HCT116 (cell line): ENCODE data around the gene CNTNAP2. TPM values are rescaled to one million over a fixed set of nuclear protein-coding genes. Genes with fewer than 3 reads are reported as not detected.

ENCODE experiments used
- ATAC-seq: fragments of 200-7000 bp; cut with Tn5 transposase; 2 replicates; pipeline ENCODE4 v1.9.1; 2020; ENCODE audit warnings: mild to moderate bottlenecking, moderate library complexity
- BruUV-seq: library from RNA; stranded (reverse); fragments of 400-500 nt; replicated peaks from 2 replicates; lab custom pipeline; 2021; lab: Mats Ljungman, UMichigan
- CTCF ChIA-PET: fragments of 300-600 bp; sonication (Branson Sonifier 250); formaldehyde crosslinking; loops from one replicate; lab custom pipeline; 2021; ENCODE audit warnings: antibody characterized with exemption; lab: Charles Lee
- POLR2A ChIA-PET: fragments of 300-600, 350-600 bp; sonication (Branson Sonifier 250); formaldehyde crosslinking; loops from one replicate; lab custom pipeline; 2021; ENCODE audit warnings: antibody characterized with exemption; lab: Charles Lee
- RAD21 ChIA-PET, 2 experiments: fragments of 300-600 bp; sonication (Branson Sonifier 250); formaldehyde crosslinking; loops; one replicate each; lab custom pipeline; 2023; ENCODE audit warnings: low total read pairs in 2 of 2; ENCODE audit not compliant: uncharacterized antibody in 2 of 2, unreplicated experiment in 2 of 2, low non-redundant PET in 1 of 2; lab: Charles Lee
- DNase-seq: peaks from one replicate; pipeline ENCODE4 v3.0.0-alpha.2; 2010; ENCODE audit warnings: low read depth, low spot score
- H2AFZ ChIP-seq: fragments of 200-600 bp; shearing (Covaris generic), sonication (generic); 2 replicates; pipeline ENCODE4 v1.6.1; 2017; ENCODE audit warnings: low read depth, mixed run types, mixed read lengths, antibody characterized with exemption, low read length; ENCODE audit not compliant: poor library complexity, severe bottlenecking
- H3K27ac ChIP-seq: 2 replicates; pipeline ENCODE4 v1.5.1; 2012; ENCODE audit warnings: low read depth, low read length
- H3K27me3 ChIP-seq: fragments of 200-600 bp; sonication (generic); 2 replicates; pipeline ENCODE4 v1.6.1; 2016; ENCODE audit warnings: mixed run types, low read length, mixed read lengths; ENCODE audit not compliant: insufficient read depth
- H3K36me3 ChIP-seq, 2 experiments: fragments of 200-500 bp in 1 of 2; fragments of 200-600 bp in 1 of 2; sonication (Bioruptor generic) in 1 of 2; sonication (generic) in 1 of 2; 2 replicates each; pipeline versions ENCODE4 v1.5.1 to v1.6.1; 2014 to 2016; ENCODE audit warnings: low read length in 2 of 2, inconsistent platforms in 1 of 2, mixed read lengths in 1 of 2, mixed run types in 1 of 2; ENCODE audit not compliant: insufficient read depth in 2 of 2, control insufficient read depth in 1 of 2
- H3K4me1 ChIP-seq, 2 experiments: fragments of 200-600 bp in 1 of 2; sonication (generic) in 1 of 2; 2 replicates each; pipeline versions ENCODE4 v1.5.1 to v1.6.1; 2012 to 2017; ENCODE audit warnings: low read length in 2 of 2, inconsistent platforms in 1 of 2, mild to moderate bottlenecking in 1 of 2, mixed read lengths in 1 of 2, mixed run types in 1 of 2, moderate library complexity in 1 of 2; ENCODE audit not compliant: insufficient read depth in 2 of 2, control insufficient read depth in 1 of 2
- H3K4me2 ChIP-seq: fragments of 200-600 bp; sonication (generic); 2 replicates; pipeline ENCODE4 v1.6.1; 2017; ENCODE audit warnings: mixed run types, low read length, mixed read lengths
- H3K4me3 ChIP-seq, 2 experiments: fragments of 200-600 bp in 1 of 2; sonication (generic) in 1 of 2; replicated peaks in 1 of 2; 2 replicates each; pipeline ENCODE4 v1.5.1; 2011 to 2016; ENCODE audit warnings: low read length in 2 of 2, control low read depth in 1 of 2, low read depth in 1 of 2, mild to moderate bottlenecking in 1 of 2, mixed read lengths in 1 of 2, mixed run types in 1 of 2
- H3K79me2 ChIP-seq: fragments of 200-600 bp; sonication (generic); 2 replicates; pipeline ENCODE4 v1.6.1; 2017; ENCODE audit warnings: mild to moderate bottlenecking, mixed run types, low read length, moderate library complexity, mixed read lengths; ENCODE audit not compliant: insufficient read depth
- H3K9ac ChIP-seq: fragments of 200-600 bp; sonication (generic); 2 replicates; pipeline ENCODE4 v1.6.1; 2016; ENCODE audit warnings: low read length, mixed read lengths
- H3K9me2 ChIP-seq: fragments of 200-600 bp; sonication (generic), shearing (Covaris generic); 2 replicates; pipeline ENCODE4 v1.6.1; 2017; ENCODE audit warnings: mixed run types, mild to moderate bottlenecking, moderate library complexity; ENCODE audit not compliant: insufficient read depth
- H3K9me3 ChIP-seq, 2 experiments: fragments of 200-500 bp in 1 of 2; fragments of 200-600 bp in 1 of 2; sonication (Bioruptor generic) in 1 of 2; sonication (generic) in 1 of 2; 2 replicates each; pipeline ENCODE4 v1.6.1; 2014 to 2017; ENCODE audit warnings: low read length in 2 of 2, mixed read lengths in 2 of 2, inconsistent platforms in 1 of 2, low read depth in 1 of 2, mild to moderate bottlenecking in 1 of 2, mixed run types in 1 of 2, moderate library complexity in 1 of 2; ENCODE audit not compliant: control insufficient read depth in 1 of 2, insufficient read depth in 1 of 2
- H4K20me1 ChIP-seq: fragments of 200-600 bp; sonication (generic), shearing (Covaris generic); 2 replicates; pipeline ENCODE4 v1.6.1; 2017; ENCODE audit warnings: mixed run types, mild to moderate bottlenecking, moderate library complexity; ENCODE audit not compliant: insufficient read depth
- ATF3 ChIP-seq: IDR thresholded peaks from 2 replicates; pipeline ENCODE4 v1.6.1; 2012
- CBX3 ChIP-seq: IDR thresholded peaks from 2 replicates; pipeline ENCODE4 v1.6.1; 2012; ENCODE audit warnings: low read depth
- CEBPB ChIP-seq: IDR thresholded peaks from 2 replicates; pipeline ENCODE4 v1.6.1; 2012; ENCODE audit warnings: low read depth
- ELF1 ChIP-seq: IDR thresholded peaks from 2 replicates; pipeline ENCODE4 v1.6.1; 2012; ENCODE audit warnings: low read depth, borderline replicate concordance
- EZH2 ChIP-seq: fragments of 200-600 bp; sonication (generic); IDR thresholded peaks from 2 replicates; pipeline ENCODE4 v1.6.1; 2017; ENCODE audit warnings: antibody characterized with exemption, mixed run types
- FOSL1 ChIP-seq: IDR thresholded peaks from 2 replicates; pipeline ENCODE4 v1.6.1; 2012; ENCODE audit warnings: low read depth
- RAD21 ChIP-seq: IDR thresholded peaks from 2 replicates; pipeline ENCODE4 v1.6.1; 2012; ENCODE audit warnings: low read depth, mild to moderate bottlenecking
- SIN3A ChIP-seq: IDR thresholded peaks from 2 replicates; pipeline ENCODE4 v1.6.1; 2012; ENCODE audit warnings: low read depth
- TCF7L2 ChIP-seq: IDR thresholded peaks from 2 replicates; pipeline ENCODE4 v1.7.0; 2011; ENCODE audit warnings: borderline replicate concordance, inconsistent platforms; ENCODE audit not compliant: insufficient read depth, insufficient read length; ENCODE audit errors: extremely low read depth
- YY1 ChIP-seq: IDR thresholded peaks from 2 replicates; pipeline ENCODE4 v1.6.1; 2011; ENCODE audit warnings: low read length, low read depth, moderate library complexity, mild to moderate bottlenecking; ENCODE audit not compliant: insufficient replicate concordance; ENCODE audit errors: extremely low read depth
- ZFX ChIP-seq: fragments of 450-650 bp; IDR thresholded peaks from 2 replicates; pipeline ENCODE4 v1.6.1; 2017
- intact Hi-C: fragments of 100-400 bp; cut with micrococcal nuclease; formaldehyde crosslinking; loops from 2 replicates; pipeline ENCODE4 v1.10.0; 2022
- total RNA-seq: library from RNA; stranded (reverse); gene quantifications from one replicate; pipeline ENCODE4 v1.2.1, GENCODE V29; 2021; ENCODE audit not compliant: unreplicated experiment
- TF ChIP-seq, protein P1 (sequence below), 3 experiments: fragments of 200-600 bp in 1 of 3; sonication (generic) in 1 of 3; IDR thresholded peaks in 2 of 3; conservative IDR thresholded peaks in 1 of 3; 2 replicates each; pipeline ENCODE4 v1.5.1; 2012 to 2017; ENCODE audit warnings: low read depth in 2 of 3, low read length in 2 of 3, antibody characterized with exemption in 1 of 3, borderline replicate concordance in 1 of 3, control low read depth in 1 of 3, mild to moderate bottlenecking in 1 of 3, mixed read lengths in 1 of 3, mixed run types in 1 of 3, moderate library complexity in 1 of 3; ENCODE audit not compliant: insufficient read depth in 1 of 3
- TF ChIP-seq, protein P2 (sequence below): IDR thresholded peaks from 2 replicates; pipeline ENCODE4 v1.6.1; 2011; ENCODE audit warnings: mild to moderate bottlenecking, low read length, moderate library complexity; ENCODE audit not compliant: insufficient replicate concordance; ENCODE audit errors: extremely low read depth

Gene CNTNAP2
- total RNA-seq, 1 experiment from 2014 or later, result 0.37 TPM

- no peaks in the 10 kb centered on the region for H3K36me3 ChIP-seq
- intact Hi-C loops, result loop anchor here (5.0 kb wide), 1 partner anchor 232 kb away; no protein-coding TSS in a partner anchor
- no peaks in the 10 kb centered on the region; a peak in 1 of 4 replicates for H3K9me3 ChIP-seq
- TF ChIP-seq, protein P1, sequence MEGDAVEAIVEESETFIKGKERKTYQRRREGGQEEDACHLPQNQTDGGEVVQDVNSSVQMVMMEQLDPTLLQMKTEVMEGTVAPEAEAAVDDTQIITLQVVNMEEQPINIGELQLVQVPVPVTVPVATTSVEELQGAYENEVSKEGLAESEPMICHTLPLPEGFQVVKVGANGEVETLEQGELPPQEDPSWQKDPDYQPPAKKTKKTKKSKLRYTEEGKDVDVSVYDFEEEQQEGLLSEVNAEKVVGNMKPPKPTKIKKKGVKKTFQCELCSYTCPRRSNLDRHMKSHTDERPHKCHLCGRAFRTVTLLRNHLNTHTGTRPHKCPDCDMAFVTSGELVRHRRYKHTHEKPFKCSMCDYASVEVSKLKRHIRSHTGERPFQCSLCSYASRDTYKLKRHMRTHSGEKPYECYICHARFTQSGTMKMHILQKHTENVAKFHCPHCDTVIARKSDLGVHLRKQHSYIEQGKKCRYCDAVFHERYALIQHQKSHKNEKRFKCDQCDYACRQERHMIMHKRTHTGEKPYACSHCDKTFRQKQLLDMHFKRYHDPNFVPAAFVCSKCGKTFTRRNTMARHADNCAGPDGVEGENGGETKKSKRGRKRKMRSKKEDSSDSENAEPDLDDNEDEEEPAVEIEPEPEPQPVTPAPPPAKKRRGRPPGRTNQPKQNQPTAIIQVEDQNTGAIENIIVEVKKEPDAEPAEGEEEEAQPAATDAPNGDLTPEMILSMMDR (IDR thresholded peaks at IDR 0.05 in 2 of 3, conservative IDR thresholded peaks at IDR 0.05 in 1 of 3; ENCODE audit: borderline replicate concordance in 1 of 3, insufficient read depth in 1 of 3, low read depth in 2 of 3, low read length in 2 of 3), result peak in 1 of 3 experiments; percentile 41; a peak in 2 of 6 replicates
- TF ChIP-seq TCF7L2 (no peak), ZFX (no peak), RAD21 (peak; percentile 27; the same call in 1 of the 2 replicates), CEBPB (no peak)
- TF ChIP-seq, all 23 proteins: peak for 2
- RAD21 ChIA-PET, result no interaction called here
- CTCF ChIA-PET, result interaction anchor here (0.5 to 1.6 kb wide), 3 partner anchors 9 to 1086 kb away, joined by 3 to 6 read pairs (median 4); no protein-coding TSS in a partner anchor
- no TSS peak for BruUV-seq
- H3K27me3 ChIP-seq, result no peaks in the 10 kb centered on the region
- H3K9me2 ChIP-seq, result no peaks in the 10 kb centered on the region
- POLR2A ChIA-PET, result no interaction called here
- H3K4me3 ChIP-seq, result no peak overlapping the region
- no peaks in the 10 kb centered on the region for H3K79me2 ChIP-seq
- H2AFZ ChIP-seq, result no peak overlapping the region
- no peak overlapping the region for H3K4me2 ChIP-seq
- no peak for DNase-seq
- no peaks in the 10 kb centered on the region for H4K20me1 ChIP-seq
- no peaks in the 10 kb centered on the region for H3K4me1 ChIP-seq
- H3K27ac ChIP-seq, result no peak overlapping the region
- no peak overlapping the region for H3K9ac ChIP-seq
- no peak for ATAC-seq
These were observed 2138.7 kb downstream of the CNTNAP2 start for GRCh38 chr7:148255333-148255732.

DNA sequence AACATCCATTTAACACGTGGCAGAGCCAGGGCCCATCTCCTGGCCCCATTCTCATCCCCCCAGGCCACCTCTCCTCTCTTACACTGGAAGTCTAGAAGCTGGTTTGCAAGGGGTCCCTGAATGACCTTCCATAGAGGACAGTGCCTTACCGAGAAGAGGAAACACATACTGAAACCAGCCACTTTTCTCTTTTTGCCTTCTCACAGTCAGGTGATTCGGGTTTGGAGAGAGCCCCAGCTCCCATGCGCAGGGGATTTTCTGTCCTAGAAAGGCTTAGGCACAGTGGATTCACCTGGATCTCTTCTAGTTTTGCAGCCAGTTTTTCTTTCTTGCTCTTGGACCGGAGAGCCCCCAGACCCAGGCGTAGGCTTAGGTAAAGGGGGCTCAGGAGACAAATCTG lies 2139.8 kb downstream of the CNTNAP2 start:
- H3K36me3 ChIP-seq, result no peaks in the 10 kb centered on the region
- POLR2A ChIA-PET, result no interaction called here
- H2AFZ ChIP-seq, result no peak overlapping the region
- H4K20me1 ChIP-seq, result no peaks in the 10 kb centered on the region
- H3K4me2 ChIP-seq, result no peak overlapping the region
- no peaks in the 10 kb centered on the region for H3K27me3 ChIP-seq
- no peak overlapping the region for H3K9ac ChIP-seq
- BruUV-seq, result no TSS peak
- H3K4me3 ChIP-seq, result no peak overlapping the region
- RAD21 ChIA-PET, result no interaction called here
- ATAC-seq (no peak), DNase-seq (no peak)
- H3K4me1 ChIP-seq, result no peaks in the 10 kb centered on the region
- no peaks in the 10 kb centered on the region; a peak in 1 of 4 replicates for H3K9me3 ChIP-seq
- H3K27ac ChIP-seq, result no peak overlapping the region
- no peaks in the 10 kb centered on the region for H3K79me2 ChIP-seq
- CTCF ChIA-PET, result no interaction called here
- intact Hi-C loops, result loop anchor here (5.0 kb wide), 1 partner anchor 231 kb away; no protein-coding TSS in a partner anchor
- H3K9me2 ChIP-seq, result no peaks in the 10 kb centered on the region
- TF ChIP-seq CBX3, result no peak
- no peak for TF ChIP-seq YY1
- no peak for TF ChIP-seq ATF3
- TF ChIP-seq FOSL1, result no peak
- no peak for TF ChIP-seq SIN3A
- TF ChIP-seq, protein P2, sequence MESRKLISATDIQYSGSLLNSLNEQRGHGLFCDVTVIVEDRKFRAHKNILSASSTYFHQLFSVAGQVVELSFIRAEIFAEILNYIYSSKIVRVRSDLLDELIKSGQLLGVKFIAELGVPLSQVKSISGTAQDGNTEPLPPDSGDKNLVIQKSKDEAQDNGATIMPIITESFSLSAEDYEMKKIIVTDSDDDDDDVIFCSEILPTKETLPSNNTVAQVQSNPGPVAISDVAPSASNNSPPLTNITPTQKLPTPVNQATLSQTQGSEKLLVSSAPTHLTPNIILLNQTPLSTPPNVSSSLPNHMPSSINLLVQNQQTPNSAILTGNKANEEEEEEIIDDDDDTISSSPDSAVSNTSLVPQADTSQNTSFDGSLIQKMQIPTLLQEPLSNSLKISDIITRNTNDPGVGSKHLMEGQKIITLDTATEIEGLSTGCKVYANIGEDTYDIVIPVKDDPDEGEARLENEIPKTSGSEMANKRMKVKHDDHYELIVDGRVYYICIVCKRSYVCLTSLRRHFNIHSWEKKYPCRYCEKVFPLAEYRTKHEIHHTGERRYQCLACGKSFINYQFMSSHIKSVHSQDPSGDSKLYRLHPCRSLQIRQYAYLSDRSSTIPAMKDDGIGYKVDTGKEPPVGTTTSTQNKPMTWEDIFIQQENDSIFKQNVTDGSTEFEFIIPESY, result no peak
- TF ChIP-seq, protein P1 (IDR thresholded peaks at IDR 0.05 in 2 of 3, conservative IDR thresholded peaks at IDR 0.05 in 1 of 3; ENCODE audit: borderline replicate concordance in 1 of 3, insufficient read depth in 1 of 3, low read depth in 2 of 3, low read length in 2 of 3), result no peak
- TF ChIP-seq ELF1, result no peak
- TF ChIP-seq EZH2, result no peak
- no peak for TF ChIP-seq ZFX
